Kidney epithelial cell (primary cell): ENCODE measurements around the gene SEPTIN5. TPM values are rescaled to one million over a fixed set of nuclear protein-coding genes. Genes with fewer than 3 reads are reported as not detected.

Experiments
- DNase-seq: peaks from one replicate; pipeline ENCODE4 v3.0.0-alpha.2; 2010; ENCODE audit warnings: low read depth
- H3K27me3 ChIP-seq: 2 replicates; pipeline ENCODE4 v1.6.0; 2011; ENCODE audit warnings: low read length; ENCODE audit not compliant: control insufficient read depth, insufficient read depth
- H3K36me3 ChIP-seq: 2 replicates; pipeline ENCODE4 v1.5.1; 2011; ENCODE audit warnings: low read length; ENCODE audit not compliant: control insufficient read depth, insufficient read depth
- H3K4me3 ChIP-seq: 2 replicates; pipeline ENCODE4 v1.5.1; 2011; ENCODE audit warnings: low read depth, mild to moderate bottlenecking, control low read depth, low read length
- CTCF ChIP-seq: IDR thresholded peaks from 2 replicates; pipeline ENCODE4 v1.5.1; 2011; ENCODE audit warnings: mild to moderate bottlenecking, moderate library complexity, low read length, control low read depth, inconsistent platforms; ENCODE audit not compliant: insufficient read depth, poor library complexity, severe bottlenecking
- total RNA-seq: library from RNA; depleted of rRNA; stranded (reverse); fragments of >200 nt; gene quantifications from 2 replicates; pipeline ENCODE4 v1.2.3, GENCODE V29; 2015

SEPTIN5 gene
- total RNA-seq, 1 donor from 2014 or later, result 10.1 TPM

DNA sequence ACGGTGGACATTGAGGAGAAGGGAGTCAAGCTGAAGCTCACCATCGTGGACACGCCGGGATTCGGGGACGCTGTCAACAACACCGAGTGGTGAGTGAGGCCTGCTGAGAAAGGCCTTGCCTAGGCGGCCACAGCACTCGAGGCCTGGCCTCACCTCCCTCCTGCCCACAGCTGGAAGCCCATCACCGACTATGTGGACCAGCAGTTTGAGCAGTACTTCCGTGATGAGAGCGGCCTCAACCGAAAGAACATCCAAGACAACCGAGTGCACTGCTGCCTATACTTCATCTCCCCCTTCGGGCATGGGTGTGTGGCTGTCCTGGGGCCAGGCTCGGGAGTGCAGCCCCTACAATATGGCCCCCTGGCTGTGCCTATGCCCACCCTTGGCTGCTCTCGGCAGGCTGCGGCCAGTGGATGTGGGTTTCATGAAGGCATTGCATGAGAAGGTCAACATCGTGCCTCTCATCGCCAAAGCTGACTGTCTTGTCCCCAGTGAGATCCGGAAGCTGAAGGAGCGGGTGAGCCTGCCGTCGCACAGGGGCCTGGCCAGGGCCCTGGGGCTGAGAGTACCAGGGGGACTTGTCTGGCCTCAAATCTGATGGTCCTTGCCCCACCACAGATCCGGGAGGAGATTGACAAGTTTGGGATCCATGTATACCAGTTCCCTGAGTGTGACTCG is 6.0 kb downstream of the SEPTIN5 start:
- TF ChIP-seq CTCF, result no peak
- no peak for DNase-seq
- H3K4me3 ChIP-seq, result no peak overlapping the region
- H3K27me3 ChIP-seq, result peaks cover 76% of the 10 kb centered on the region
- H3K36me3 ChIP-seq, result no peaks in the 10 kb centered on the region

- no peak for TF ChIP-seq CTCF
- Histone ChIP-seq H3K4me3 (no peak overlapping the region), H3K36me3 (no peaks in the 10 kb centered on the region), H3K27me3 (peaks cover 77% of the 10 kb centered on the region)
- DNase-seq, result no peak
Observed at GRCh38 chr22:19720999-19721329, 6.7 kb downstream of the SEPTIN5 start.

DNA sequence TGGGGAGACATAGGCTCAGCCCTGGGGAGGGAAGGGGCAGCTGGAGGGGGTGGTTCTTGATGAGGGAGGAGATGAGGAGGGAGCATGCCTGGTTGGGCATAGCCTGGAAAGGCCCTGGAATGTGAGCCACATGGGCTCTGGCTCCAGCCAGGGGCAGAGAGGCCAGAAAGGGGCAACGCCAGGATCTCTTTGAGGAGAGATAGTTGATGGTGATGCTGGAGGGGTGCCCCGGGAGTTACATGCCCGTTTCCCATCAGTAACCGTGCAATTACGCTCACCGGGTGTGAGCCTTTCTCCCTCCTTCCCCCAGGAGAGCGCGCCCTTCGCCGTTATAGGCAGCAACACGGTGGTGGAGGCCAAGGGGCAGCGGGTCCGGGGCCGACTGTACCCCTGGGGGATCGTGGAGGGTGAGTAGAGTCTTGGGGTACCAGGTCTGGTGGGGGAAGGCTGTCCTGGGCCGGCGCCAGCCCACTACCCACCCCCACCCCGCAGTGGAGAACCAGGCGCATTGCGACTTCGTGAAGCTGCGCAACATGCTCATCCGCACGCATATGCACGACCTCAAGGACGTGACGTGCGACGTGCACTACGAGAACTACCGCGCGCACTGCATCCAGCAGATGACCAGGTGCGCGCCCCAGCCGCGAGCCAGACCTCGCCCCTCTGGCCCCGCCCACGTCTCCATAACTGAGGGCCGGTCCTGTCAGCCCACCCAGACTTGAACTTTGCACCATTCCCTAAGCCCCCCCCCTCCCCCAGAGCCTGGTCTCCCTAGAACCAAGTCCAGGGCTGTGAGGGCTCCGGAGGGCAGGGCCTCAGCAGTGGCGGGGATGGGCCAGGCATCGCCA is 7.3 kb downstream of the SEPTIN5 start:
- no peak for TF ChIP-seq CTCF
- Histone ChIP-seq H3K27me3 (peaks cover 76% of the 10 kb centered on the region), H3K36me3 (no peaks in the 10 kb centered on the region), H3K4me3 (no peak overlapping the region)
- DNase-seq, result no peak

DNA sequence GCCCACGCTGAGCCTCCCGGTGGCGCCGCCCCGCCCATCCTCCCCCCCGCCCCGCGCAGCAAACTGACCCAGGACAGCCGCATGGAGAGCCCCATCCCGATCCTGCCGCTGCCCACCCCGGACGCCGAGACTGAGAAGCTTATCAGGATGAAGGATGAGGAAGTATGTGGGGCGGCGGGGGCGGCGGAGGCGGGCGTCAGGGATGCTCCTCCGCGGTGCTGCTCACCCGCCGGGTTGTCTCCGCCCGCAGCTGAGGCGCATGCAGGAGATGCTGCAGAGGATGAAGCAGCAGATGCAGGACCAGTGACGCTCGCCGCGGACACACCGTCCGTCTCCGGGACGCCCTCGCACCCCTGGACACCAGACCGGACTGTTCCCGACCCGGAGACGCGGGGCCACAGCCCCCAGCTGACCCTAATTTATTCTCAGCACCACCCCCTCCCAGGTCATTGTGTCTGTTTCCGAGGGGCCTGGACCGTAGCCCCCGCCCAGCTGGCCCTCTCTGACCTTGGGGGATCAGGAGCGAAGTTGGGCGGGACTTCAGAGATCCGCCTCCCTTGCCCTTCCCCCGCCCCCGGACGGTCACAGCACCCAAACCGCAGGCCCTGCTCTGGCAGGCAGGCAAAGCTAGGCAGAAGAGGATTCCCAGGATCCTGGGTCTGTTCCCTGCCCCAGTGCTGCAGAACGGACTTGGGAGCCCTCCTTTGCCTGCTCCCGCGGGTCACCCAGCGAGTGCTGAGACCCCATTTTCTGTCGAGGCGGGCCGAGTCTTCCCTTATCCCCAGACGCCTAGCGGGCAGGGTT is 8.1 kb downstream of the SEPTIN5 start:
- no peaks in the 10 kb centered on the region for H3K36me3 ChIP-seq
- H3K4me3 ChIP-seq, result no peak overlapping the region
- no peak for TF ChIP-seq CTCF
- DNase-seq, result no peak
- H3K27me3 ChIP-seq, result peaks cover 80% of the 10 kb centered on the region

GRCh38 chr22:19722982-19723231 is 8.6 kb downstream of the SEPTIN5 start:
- no peak for TF ChIP-seq CTCF
- DNase-seq, result no peak
- H3K36me3 ChIP-seq, result no peaks in the 10 kb centered on the region
- H3K27me3 ChIP-seq, result peaks cover 86% of the 10 kb centered on the region
- H3K4me3 ChIP-seq, result no peak overlapping the region
